Measurements from ENCODE around the gene GNLY. TPM values are rescaled to one million over a fixed set of nuclear protein-coding genes. Genes with fewer than 3 reads are reported as not detected.
"Not testable (repeated sequence)": the region's sequence is repeated elsewhere in the genome, so short reads cannot be mapped to it uniquely, and the experiment has no call there.

The GNLY gene
- total RNA-seq, 3 donors from 2014 or later: 4.3 to 26.5 (median 15.0) TPM

DNA sequence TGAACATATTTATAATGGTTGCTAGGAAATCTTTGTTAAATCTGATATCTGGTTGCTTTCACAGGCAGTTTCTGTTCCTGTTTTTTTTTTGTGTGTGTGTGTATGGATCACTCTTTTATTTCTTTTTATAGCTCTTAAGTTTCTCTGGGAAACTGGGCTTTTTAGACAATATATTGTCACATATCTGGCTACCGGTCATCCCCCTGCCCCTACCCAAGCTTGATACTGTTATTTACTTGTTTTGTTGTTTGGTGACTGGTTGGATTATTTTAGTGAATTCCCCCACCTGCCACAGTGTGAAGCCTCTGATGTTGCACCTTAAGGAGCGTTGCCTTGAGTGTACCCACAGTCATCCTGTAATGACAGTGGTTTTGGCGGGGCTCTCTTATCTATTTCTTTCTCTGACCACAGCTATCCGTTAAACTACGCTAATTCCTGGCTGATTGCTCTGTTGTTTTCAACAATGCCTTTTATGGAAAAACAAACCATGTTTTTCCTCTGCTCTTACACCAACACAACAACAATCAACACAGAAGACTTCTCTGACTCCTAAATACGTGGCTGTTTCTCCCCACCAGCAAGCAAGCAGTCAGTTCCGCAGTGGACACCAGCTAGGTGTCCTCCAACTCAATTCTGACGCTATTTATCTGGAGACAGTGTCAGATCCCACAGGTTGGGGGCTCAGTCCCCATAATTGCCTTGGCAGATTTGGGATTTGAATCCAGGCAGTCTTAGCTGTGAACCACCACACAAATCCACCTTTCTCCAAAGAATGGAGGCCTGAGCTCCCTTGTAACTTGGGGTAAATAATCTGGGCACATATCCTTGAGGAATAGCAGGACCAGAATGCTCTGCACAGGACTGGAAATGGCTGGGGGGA lies 10.9 kb downstream of the GNLY start:
- Mint-ChIP-seq H3K4me1 (ENCODE audit: low read depth) (peaks cover 39% of the 10 kb centered on the region), H3K9me3 (no peaks in the 10 kb centered on the region), H3K4me3 (no peak overlapping the region), H3K27me3 (ENCODE audit: low read depth) (peaks cover 14% of the 10 kb centered on the region), H3K36me3 (ENCODE audit: insufficient read depth) (no peaks in the 10 kb centered on the region)
- ATAC-seq: peak in 1 of 2 donors; percentile 41
- DNase-seq: no peak

DNA sequence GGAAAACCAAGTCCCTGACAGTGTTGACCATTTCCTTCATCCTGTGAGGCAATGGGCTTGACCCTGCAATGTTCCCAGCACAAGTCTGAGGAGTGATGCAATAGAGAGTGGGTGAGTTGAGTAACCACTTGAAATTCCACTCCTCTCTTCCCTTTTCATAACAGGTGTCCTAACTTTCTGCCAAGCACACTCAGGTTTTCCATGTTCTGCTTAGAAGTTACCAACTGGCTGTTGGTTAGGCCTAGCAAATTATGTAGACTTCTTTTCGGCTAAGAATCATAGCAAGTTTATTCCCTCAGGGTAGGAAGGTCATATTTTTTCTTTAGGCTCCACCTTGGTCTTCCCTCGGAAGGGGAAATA lies 11.5 kb downstream of the GNLY start:
- Mint-ChIP-seq H3K27me3 (ENCODE audit: low read depth) (peaks cover 14% of the 10 kb centered on the region), H3K4me1 (ENCODE audit: low read depth) (peaks cover 39% of the 10 kb centered on the region)

DNA sequence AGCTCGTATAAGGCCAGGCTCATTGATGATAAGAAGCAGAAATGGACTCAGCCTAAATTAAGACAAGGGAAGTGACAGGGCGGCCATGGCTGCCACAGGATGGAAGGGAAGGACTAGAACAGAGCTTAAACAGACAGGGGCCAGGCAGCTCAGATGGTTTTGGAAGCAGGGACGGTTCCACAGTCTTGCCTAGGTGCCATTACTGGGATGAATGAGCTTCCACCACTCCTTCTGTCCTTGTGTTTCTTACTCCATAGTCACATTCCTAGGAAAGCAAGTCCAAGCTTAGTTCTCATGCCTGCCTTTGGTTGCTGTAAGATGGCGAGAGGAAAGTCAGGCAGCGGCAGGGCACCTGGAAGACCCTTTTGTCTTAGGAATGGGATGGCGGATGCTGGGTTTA lies 11.9 kb downstream of the GNLY start:
- Mint-ChIP-seq H3K27me3 (ENCODE audit: low read depth) (peaks cover 14% of the 10 kb centered on the region), H3K4me1 (ENCODE audit: low read depth) (peaks cover 37% of the 10 kb centered on the region), H3K36me3 (ENCODE audit: insufficient read depth) (no peaks in the 10 kb centered on the region), H3K4me3 (no peak overlapping the region), H3K9me3 (no peaks in the 10 kb centered on the region)
- no peak for ATAC-seq
- no peak for DNase-seq

More for the DNA sequence above, 11.5 kb downstream of the GNLY start:
- Mint-ChIP-seq H3K36me3 (ENCODE audit: insufficient read depth) (no peaks in the 10 kb centered on the region), H3K9me3 (no peaks in the 10 kb centered on the region), H3K4me3 (no peak overlapping the region)
- DNase-seq (no peak), ATAC-seq (no peak)

DNA sequence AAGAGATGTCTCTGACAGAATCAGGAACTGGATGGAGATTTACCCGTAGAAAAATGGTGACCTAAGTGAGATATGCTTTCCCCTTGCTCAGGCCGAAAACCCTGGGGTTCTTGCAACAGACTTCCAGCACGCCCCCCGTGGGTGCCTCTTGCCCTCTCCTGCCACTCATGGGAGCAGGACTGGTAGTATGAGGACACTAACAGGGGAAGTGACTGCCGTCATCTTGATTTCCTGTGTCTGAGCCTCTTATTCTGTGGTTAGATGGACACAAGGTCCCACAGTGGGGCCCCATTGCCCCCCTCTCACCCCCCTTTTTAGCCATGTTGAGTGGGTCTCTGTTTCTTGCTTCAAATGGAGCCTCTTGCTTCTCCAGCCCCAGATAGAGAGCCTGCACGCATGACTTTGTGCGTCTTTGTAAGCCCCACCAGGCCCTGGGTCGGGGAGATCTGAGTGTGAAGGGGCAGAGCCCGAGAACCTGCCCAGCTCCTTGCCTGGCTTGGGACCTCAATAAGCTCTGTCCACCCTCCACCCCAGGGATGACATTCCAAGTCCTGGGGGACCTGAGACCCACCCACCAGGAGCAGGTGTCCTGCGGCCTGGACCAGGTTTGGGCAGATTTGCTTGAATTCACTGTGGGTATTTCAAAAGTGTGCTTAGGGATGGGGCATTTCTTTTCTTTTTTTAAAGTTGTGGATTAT lies 12.6 kb downstream of the GNLY start:
- Mint-ChIP-seq H3K9me3 (no peaks in the 10 kb centered on the region), H3K4me1 (ENCODE audit: low read depth) (peaks cover 35% of the 10 kb centered on the region), H3K36me3 (ENCODE audit: insufficient read depth) (no peaks in the 10 kb centered on the region), H3K27me3 (ENCODE audit: low read depth) (peaks cover 14% of the 10 kb centered on the region), H3K4me3 (no peak overlapping the region)
- ATAC-seq: peak in 1 of 2 donors; percentile 4
- DNase-seq: no peak

DNA sequence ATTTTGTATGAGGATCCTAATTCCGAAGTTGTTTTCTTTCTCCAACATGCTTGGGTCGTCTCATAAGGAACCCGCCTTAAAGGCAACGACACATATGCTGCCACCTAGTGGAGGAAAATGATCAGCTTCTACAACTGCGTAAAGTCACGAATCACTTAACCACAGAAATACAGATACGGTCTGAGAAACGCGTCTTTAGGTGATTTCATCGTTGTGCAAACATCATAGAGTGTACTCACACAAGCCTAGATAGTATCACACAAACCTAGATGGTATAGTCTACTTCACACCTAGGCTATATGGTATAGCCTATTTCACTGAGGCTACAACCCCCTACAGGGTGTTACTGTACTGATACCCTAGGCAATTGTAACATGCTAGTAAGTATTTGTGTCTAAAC lies 13.1 kb downstream of the GNLY start:
- no peaks in the 10 kb centered on the region for H3K9me3 Mint-ChIP-seq
- DNase-seq (peak; percentile 45), ATAC-seq (peak; percentile 88)
- H3K36me3 Mint-ChIP-seq (ENCODE audit: insufficient read depth): no peaks in the 10 kb centered on the region
- H3K4me1 Mint-ChIP-seq (ENCODE audit: low read depth): peaks cover 30% of the 10 kb centered on the region
- H3K4me3 Mint-ChIP-seq: no peak overlapping the region
- peaks cover 14% of the 10 kb centered on the region for H3K27me3 Mint-ChIP-seq (ENCODE audit: low read depth)

DNA sequence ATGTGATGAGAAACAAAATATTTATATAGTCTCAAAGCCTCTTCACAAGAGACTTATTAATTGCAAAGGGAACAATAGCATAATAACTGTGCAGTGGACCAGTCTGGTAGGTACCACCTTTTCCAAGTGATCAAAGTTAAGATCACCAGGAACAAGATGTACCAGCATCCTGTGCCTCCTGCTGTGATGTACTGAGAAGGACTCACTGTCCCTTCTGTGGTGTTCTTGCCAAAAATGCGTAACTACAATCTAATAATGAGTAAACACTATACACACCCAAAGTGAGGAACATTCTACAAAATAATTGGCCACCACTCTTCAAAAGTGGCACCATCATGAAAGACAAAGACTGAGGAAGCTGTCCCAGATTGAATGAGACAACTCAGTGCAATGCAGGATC lies 14.5 kb downstream of the GNLY start:
- Mint-ChIP-seq H3K4me3 (no peak overlapping the region), H3K4me1 (ENCODE audit: low read depth) (peaks cover 19% of the 10 kb centered on the region), H3K36me3 (ENCODE audit: insufficient read depth) (no peaks in the 10 kb centered on the region), H3K27me3 (ENCODE audit: low read depth) (peaks cover 14% of the 10 kb centered on the region), H3K9me3 (no peaks in the 10 kb centered on the region)
- no peak for DNase-seq
- no peak for ATAC-seq

DNA sequence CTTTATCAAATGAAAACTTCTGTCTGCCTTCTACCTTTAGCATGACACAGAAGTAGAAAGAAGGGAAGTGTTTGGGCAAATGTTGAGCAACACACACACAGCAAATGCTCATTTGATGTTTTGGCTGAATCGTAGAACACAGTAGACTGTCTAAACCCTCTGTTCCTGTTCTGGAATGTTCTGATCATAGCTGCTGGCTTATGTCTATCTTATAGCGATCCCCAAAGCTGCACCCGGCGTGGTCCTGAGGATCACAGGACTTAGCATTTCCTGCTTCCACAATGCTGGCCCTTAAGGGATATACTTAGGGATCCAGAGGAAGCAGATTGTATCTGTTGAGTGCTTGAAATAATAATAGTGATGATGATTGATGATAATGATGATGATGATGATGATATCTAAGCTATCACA lies 15.2 kb downstream of the GNLY start:
- H3K9me3 Mint-ChIP-seq: no peaks in the 10 kb centered on the region
- no peak for ATAC-seq
- no peak overlapping the region for H3K4me3 Mint-ChIP-seq
- H3K4me1 Mint-ChIP-seq (ENCODE audit: low read depth): peaks cover 22% of the 10 kb centered on the region
- no peaks in the 10 kb centered on the region for H3K36me3 Mint-ChIP-seq (ENCODE audit: insufficient read depth)
- DNase-seq: no peak
- peaks cover 14% of the 10 kb centered on the region for H3K27me3 Mint-ChIP-seq (ENCODE audit: low read depth)

DNA sequence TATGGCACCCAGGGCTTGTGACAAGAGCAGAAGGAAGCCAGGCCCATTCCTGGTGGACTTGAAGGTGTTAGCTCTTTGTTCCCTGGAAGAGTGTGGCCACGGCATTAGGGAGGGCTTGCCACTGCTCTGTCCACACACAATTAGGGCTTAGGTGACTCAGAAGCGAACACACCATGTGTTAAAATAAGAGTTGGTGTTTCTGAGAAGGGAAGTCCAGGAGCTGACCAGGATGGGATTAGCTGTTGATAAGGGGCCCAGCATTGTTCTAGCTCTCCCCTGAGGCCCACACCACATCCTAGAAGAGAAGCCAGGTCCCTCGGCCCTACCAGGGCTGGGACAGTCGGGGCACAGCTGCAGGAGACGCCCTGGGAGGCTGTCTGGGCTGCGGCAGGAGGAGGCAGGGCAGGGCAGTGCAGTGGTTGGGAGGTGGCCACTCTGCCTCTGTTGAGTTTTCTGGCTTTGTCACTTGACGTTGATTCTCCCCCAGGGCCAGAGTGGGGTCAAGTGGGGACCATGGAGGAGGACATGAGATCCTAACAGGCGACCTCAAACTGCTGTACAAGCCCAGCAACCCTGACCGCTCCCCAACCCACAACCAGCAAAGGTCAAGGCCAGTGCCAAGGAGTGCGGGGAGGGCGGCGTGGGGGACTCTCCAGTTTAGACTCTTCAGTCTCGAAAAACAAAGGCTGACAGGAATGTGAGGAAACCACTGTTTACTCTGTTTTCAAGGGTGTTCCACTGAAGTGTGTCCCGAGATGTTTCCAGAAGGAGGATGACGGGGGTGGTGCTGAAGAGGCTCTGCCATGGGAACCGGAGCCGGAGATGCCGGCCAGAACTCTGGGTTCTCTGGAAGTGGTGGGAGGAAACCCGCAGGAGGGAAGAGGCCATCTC lies 16.8 kb downstream of the GNLY start:
- H3K36me3 Mint-ChIP-seq (ENCODE audit: insufficient read depth): no peaks in the 10 kb centered on the region
- peaks cover 14% of the 10 kb centered on the region for H3K27me3 Mint-ChIP-seq (ENCODE audit: low read depth)
- ATAC-seq: no peak
- no peaks in the 10 kb centered on the region for H3K9me3 Mint-ChIP-seq
- peaks cover 11% of the 10 kb centered on the region for H3K4me1 Mint-ChIP-seq (ENCODE audit: low read depth)
- no peak for DNase-seq
- no peak overlapping the region for H3K4me3 Mint-ChIP-seq

DNA sequence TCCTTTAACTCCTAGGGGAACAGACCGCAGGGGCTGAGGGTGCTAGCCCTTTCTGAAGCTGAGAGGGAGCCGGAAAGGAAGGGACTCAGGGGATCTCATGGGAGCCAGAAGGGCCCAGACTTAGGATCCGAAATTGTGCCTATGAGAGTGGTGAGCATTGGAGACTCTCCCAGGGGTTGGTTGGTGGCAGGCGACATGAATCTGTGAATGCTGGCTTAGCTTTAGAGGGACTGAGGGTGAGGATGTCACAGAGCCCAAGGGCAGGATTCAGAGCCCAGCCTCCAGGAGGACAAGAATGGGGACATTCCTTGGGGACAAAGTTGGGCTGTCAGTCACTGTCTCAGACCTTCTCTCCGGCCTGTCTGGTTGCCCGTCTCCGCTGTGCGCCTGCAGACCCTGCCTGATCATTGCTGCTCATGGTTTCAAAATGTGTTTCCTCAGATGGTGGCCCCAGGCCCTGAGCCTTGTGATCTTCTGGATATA lies 17.5 kb downstream of the GNLY start:
- Mint-ChIP-seq H3K4me3 (no peak overlapping the region), H3K9me3 (no peaks in the 10 kb centered on the region), H3K4me1 (ENCODE audit: low read depth) (peaks cover 10% of the 10 kb centered on the region), H3K27me3 (ENCODE audit: low read depth) (peaks cover 10% of the 10 kb centered on the region), H3K36me3 (ENCODE audit: insufficient read depth) (no peaks in the 10 kb centered on the region)
- no peak for DNase-seq
- ATAC-seq: no peak

DNA sequence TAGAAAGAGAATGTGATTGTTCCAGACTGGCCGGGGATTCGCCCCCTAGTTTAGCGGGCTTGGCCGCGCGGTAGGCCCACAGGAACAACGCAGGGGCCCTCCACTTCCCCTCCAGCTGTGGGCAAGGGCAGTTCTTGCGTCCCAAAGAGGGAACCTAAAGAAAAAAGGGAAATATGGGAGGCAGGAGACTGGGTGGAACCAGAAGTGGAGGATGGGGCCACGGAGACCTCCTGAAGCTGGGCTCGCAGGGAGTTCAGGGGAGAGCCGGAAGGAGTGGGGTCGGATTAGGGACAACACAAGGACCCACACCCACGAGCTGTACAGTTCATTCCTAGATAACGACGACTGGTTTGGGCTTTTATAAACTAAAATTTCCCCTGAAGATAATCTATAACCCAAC lies 18.2 kb downstream of the GNLY start:
- DNase-seq: no peak
- Mint-ChIP-seq H3K4me3 (no peak overlapping the region), H3K27me3 (ENCODE audit: low read depth) (peaks cover 8% of the 10 kb centered on the region), H3K9me3 (no peaks in the 10 kb centered on the region), H3K36me3 (ENCODE audit: insufficient read depth) (no peaks in the 10 kb centered on the region), H3K4me1 (ENCODE audit: low read depth) (peaks cover 8% of the 10 kb centered on the region)
- ATAC-seq: no peak

DNA sequence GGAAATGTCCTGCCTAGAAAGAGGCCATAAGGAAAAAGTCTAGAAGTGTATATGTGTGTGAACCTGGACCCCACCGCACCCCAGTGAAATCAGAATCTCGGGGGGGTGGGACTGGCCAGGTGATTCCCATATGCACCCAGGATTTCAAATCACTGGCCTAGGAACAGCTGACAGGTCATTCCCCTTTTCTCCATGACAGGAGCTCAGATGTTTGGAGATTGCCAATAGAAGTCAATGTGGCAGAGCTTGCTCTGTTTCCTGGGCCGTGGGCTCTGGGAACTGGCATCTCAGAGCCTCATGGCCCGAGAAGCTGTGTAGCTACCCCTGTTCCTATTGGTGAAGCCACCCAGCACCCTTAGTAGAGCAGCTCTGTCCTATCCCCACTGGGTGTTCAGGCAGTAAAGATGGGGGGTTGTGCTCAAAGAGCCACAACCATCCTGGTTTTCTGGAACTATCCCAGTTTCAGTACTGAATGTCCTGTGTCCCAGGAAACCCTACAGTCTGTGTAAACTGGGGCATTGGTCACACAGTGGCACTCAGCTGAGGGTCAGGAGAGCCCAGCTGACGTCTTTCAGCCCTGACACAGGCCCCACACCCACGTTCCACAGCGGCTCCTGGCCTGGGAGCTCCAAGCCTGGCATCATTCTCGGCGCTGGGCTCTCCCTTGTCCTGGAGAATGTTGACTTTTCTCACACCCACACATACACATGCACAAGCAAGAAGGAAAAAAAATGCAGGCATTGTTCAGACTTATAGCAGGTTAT lies 18.9 kb downstream of the GNLY start:
- Mint-ChIP-seq H3K9me3 (no peaks in the 10 kb centered on the region), H3K36me3 (ENCODE audit: insufficient read depth) (no peaks in the 10 kb centered on the region), H3K4me3 (no peak overlapping the region), H3K27me3 (ENCODE audit: low read depth) (peaks cover 6% of the 10 kb centered on the region), H3K4me1 (ENCODE audit: low read depth) (peaks cover 8% of the 10 kb centered on the region)
- ATAC-seq (no peak), DNase-seq (no peak)

DNA sequence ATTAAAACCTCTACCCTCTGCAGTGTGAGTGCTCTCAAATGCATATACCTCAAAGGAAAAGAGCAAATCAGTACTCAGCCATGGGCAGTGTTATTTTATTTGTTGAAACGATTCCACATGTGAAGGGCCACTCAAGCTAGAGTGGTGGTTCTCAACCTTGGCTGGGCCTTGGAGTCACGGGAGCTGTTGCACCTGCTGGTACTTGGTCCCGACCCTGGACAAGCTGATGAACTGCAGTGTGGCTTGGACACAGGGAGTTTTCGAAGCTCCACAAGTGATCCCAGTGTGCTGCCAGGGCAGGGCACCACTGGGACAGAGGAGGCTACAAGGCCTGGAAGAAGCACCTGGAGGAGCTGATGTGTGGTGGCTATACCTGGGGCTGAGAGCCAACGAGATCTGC lies 19.7 kb downstream of the GNLY start:
- ATAC-seq: no peak
- Mint-ChIP-seq H3K4me1 (ENCODE audit: low read depth) (peaks cover 8% of the 10 kb centered on the region), H3K4me3 (no peak overlapping the region)

DNA sequence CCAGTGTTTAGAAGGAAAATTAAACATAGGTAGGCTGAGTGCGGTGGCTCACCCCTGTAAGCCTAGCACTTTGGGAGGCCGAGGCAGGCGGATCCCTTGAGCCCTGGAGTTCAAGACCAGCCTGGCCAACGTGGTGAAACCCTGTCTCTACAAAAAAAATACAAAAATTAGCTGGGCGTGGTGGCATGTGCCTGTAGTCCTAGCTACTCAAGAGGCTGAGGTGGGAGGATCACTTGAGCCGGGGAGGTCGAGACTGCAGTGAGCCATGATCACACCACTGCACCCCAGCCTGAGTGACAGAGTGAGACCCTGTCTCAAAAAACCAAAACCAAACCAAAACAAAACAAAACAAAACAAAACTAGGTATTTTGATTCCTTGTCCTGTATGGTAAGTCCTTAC lies 20.3 kb downstream of the GNLY start:
- not testable (repeated sequence) for DNase-seq; H3K36me3 Mint-ChIP-seq (ENCODE audit: insufficient read depth); ATAC-seq; H3K9me3 Mint-ChIP-seq; H3K27me3 Mint-ChIP-seq (ENCODE audit: low read depth); H3K4me3 Mint-ChIP-seq; H3K4me1 Mint-ChIP-seq (ENCODE audit: low read depth)

More for the DNA sequence above, 19.7 kb downstream of the GNLY start:
- DNase-seq: no peak
- Mint-ChIP-seq H3K36me3 (ENCODE audit: insufficient read depth) (no peaks in the 10 kb centered on the region), H3K9me3 (no peaks in the 10 kb centered on the region), H3K27me3 (ENCODE audit: low read depth) (peaks cover 1% of the 10 kb centered on the region)
